ENCODE data around the gene PRKCZ.

PRKCZ gene

DNA sequence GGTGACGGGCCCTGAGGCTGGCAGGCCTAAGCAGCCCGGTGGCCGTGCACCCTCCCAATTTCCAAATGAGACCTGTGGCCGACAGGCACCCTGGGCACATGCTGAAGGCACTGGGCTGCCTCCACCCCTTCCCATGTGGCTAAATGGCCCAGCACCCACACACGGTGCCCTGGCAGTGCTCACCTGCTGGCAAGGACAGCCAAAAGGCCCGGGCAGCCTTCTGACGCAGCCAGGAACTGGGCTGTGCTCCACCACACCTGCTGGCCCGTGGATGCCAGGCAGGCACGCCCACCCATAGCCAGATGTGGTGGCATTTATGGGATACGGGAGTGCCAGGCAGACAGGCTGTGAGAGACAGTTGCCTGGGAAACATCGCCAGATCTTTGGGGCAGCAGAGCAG, 148.4 kb downstream of the PRKCZ start:
- Histone ChIP-seq H3K9me3 (ENCODE audit: control insufficient read depth, insufficient read depth, low read length) (no peaks in the 10 kb centered on the region), H3K4me3 (ENCODE audit: low read depth, low read length) (no peak overlapping the region), H3K4me1 (ENCODE audit: control insufficient read depth, insufficient read depth, low read length) (no peaks in the 10 kb centered on the region), H3K36me3 (ENCODE audit: control insufficient read depth, insufficient read depth, low read length) (peaks cover 2% of the 10 kb centered on the region), H3K27me3 (ENCODE audit: control insufficient read depth, insufficient read depth, low read length) (no peaks in the 10 kb centered on the region), H3K9ac (ENCODE audit: low read depth, low read length) (peak overlapping the region; percentile 8)

DNA sequence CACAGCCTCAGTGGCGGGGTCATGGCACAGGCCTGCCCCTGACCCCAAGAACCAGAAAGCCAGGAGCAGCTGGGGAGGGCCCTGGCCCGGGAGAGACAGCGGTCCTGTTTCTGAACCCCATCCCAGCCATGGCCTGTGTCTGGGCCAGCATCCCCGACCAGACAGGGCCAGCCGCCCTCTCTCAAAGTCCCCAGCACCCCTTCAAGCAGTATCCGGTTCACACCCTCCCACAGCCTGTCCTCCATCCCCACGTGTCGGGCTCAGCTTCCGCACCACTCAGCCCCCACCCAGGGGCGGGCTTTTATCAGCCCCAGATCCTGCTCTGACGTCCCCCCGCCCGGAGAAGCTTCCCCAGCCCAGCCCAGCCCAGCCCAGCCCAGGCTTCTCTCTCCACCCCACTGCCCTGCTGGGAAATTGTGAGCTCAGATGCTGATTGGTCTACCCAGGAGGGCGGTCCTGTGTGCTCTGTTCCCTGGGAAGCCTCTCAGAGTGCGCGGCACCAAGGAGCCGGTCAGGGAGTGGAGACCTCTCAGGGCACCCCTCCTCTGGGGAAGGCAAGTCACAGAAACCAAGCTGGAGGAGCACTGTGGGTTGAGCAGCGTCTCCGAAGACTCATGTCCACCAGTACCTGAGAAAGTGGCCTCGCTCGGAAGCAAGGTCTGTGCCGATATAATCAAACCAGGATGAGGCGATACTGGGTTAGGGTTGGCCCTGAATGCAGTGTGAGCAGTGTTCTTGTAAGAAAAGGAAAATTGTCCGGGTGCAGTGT, 149.0 kb downstream of the PRKCZ start:
- peaks cover 2% of the 10 kb centered on the region for H3K4me1 ChIP-seq (ENCODE audit: control insufficient read depth, insufficient read depth, low read length)

GRCh38 chr1:2200308-2200943, 150.2 kb downstream of the PRKCZ start:
- no peak overlapping the region for H3K4me3 ChIP-seq (ENCODE audit: low read depth, low read length)
- H3K9ac ChIP-seq (ENCODE audit: low read depth, low read length), result no peak overlapping the region
- H3K27me3 ChIP-seq (ENCODE audit: control insufficient read depth, insufficient read depth, low read length), result no peaks in the 10 kb centered on the region
- H3K4me1 ChIP-seq (ENCODE audit: control insufficient read depth, insufficient read depth, low read length), result peaks cover 2% of the 10 kb centered on the region
- H3K9me3 ChIP-seq (ENCODE audit: control insufficient read depth, insufficient read depth, low read length), result no peaks in the 10 kb centered on the region
- no peaks in the 10 kb centered on the region for H3K36me3 ChIP-seq (ENCODE audit: control insufficient read depth, insufficient read depth, low read length)

More for the DNA sequence above, 149.0 kb downstream of the PRKCZ start:
- H3K9ac ChIP-seq (ENCODE audit: low read depth, low read length), result no peak overlapping the region
- no peaks in the 10 kb centered on the region for H3K36me3 ChIP-seq (ENCODE audit: control insufficient read depth, insufficient read depth, low read length)
- H3K9me3 ChIP-seq (ENCODE audit: control insufficient read depth, insufficient read depth, low read length), result no peaks in the 10 kb centered on the region
- no peaks in the 10 kb centered on the region for H3K27me3 ChIP-seq (ENCODE audit: control insufficient read depth, insufficient read depth, low read length)
- peak overlapping the region; percentile 51 for H3K4me3 ChIP-seq (ENCODE audit: low read depth, low read length)

- H3K9me3 ChIP-seq (ENCODE audit: control insufficient read depth, insufficient read depth, low read length), result no peaks in the 10 kb centered on the region
- no peaks in the 10 kb centered on the region for H3K27me3 ChIP-seq (ENCODE audit: control insufficient read depth, insufficient read depth, low read length)
- no peaks in the 10 kb centered on the region for H3K36me3 ChIP-seq (ENCODE audit: control insufficient read depth, insufficient read depth, low read length)
- H3K9ac ChIP-seq (ENCODE audit: low read depth, low read length), result no peak overlapping the region
- peaks cover 2% of the 10 kb centered on the region for H3K4me1 ChIP-seq (ENCODE audit: control insufficient read depth, insufficient read depth, low read length)
- no peak overlapping the region for H3K4me3 ChIP-seq (ENCODE audit: low read depth, low read length)
Observed at GRCh38 chr1:2201062-2201461, 150.9 kb downstream of the PRKCZ start.

- Histone ChIP-seq H3K36me3 (ENCODE audit: control insufficient read depth, insufficient read depth, low read length) (no peaks in the 10 kb centered on the region), H3K4me3 (ENCODE audit: low read depth, low read length) (no peak overlapping the region), H3K4me1 (ENCODE audit: control insufficient read depth, insufficient read depth, low read length) (peaks cover 2% of the 10 kb centered on the region), H3K9ac (ENCODE audit: low read depth, low read length) (no peak overlapping the region), H3K27me3 (ENCODE audit: control insufficient read depth, insufficient read depth, low read length) (no peaks in the 10 kb centered on the region), H3K9me3 (ENCODE audit: control insufficient read depth, insufficient read depth, low read length) (no peaks in the 10 kb centered on the region)
Observed at GRCh38 chr1:2202008-2202575, 151.9 kb downstream of the PRKCZ start.

DNA sequence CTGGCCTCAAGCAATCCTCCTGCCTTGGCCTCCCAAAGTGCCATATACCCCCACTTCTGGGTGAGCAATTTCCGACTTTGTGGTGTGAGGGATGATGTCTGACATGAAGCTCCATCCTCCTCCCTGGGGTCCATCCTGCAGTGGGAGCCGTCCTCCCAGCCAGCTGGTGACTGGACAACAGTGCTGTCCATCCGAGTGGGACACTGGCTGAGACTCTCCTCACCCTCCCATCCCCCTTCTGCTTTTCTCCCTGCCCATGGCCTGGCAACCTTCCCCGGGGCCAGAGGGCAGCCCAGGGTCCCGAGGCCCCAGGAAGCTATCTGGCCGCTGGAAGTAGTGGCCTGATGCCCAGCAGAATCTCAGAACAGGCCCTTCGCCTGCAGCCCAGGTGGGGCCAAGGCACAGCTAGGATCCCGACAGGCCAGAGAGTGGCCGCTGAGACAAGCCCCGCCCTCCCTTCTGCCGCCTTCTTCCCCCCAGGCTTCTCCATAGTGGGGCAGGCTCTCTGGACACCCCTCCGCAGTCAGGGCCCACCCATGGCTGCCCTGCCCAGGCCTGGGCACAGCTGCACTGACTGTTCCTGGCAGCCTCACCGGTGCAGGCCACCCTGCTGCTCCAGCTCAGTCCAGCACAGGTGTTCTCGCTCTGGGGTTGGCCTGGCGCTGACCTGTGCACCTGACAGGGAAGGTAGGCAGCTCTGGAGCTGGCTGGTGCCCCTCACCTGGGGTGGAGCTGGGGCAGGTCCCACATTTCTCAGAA, 152.8 kb downstream of the PRKCZ start:
- H3K4me3 ChIP-seq (ENCODE audit: low read depth, low read length), result no peak overlapping the region
- no peaks in the 10 kb centered on the region for H3K27me3 ChIP-seq (ENCODE audit: control insufficient read depth, insufficient read depth, low read length)
- H3K9ac ChIP-seq (ENCODE audit: low read depth, low read length), result no peak overlapping the region
- H3K9me3 ChIP-seq (ENCODE audit: control insufficient read depth, insufficient read depth, low read length), result no peaks in the 10 kb centered on the region
- H3K4me1 ChIP-seq (ENCODE audit: control insufficient read depth, insufficient read depth, low read length), result peaks cover 2% of the 10 kb centered on the region
- no peaks in the 10 kb centered on the region for H3K36me3 ChIP-seq (ENCODE audit: control insufficient read depth, insufficient read depth, low read length)

DNA sequence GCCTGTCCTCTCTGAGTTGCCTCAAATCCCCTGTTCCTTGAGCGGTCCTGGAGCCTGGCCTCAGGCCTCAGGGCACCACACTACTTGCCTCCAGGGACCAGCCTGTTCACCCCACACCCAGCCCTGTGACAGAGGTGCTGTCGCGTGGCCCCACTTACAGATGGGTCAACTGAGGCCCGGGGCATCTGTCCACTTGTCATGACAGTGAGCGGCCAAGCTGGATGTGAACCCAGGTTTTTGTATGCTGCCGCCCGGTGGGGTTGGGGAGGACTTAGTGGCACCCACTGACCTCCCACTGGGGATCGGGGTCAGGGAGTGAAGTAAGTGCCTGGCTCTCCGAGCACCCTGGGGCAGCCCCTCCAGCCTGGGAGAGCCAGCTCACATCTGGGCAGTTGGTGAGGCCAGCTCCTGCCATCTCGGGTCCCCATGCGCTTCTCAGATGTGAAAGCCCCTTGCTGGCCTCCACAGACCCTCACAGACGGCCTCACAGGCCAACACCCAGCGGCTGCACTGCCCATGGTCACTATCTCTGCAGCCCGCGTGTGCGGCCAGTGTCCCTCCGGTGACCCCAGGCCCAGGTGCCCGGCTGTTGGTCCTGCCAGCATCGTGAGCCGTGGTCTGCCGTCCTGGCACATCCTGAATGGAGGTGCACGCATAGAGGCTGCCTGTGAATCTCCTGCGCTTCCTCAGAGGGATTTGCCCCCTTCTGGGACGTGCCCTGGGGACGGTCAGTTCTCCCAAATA, 153.6 kb downstream of the PRKCZ start:
- peaks cover 2% of the 10 kb centered on the region for H3K4me1 ChIP-seq (ENCODE audit: control insufficient read depth, insufficient read depth, low read length)
- peak overlapping the region; percentile 75 for H3K4me3 ChIP-seq (ENCODE audit: low read depth, low read length)
- H3K36me3 ChIP-seq (ENCODE audit: control insufficient read depth, insufficient read depth, low read length), result no peaks in the 10 kb centered on the region
- H3K27me3 ChIP-seq (ENCODE audit: control insufficient read depth, insufficient read depth, low read length), result no peaks in the 10 kb centered on the region
- peak overlapping the region; percentile 47 for H3K9ac ChIP-seq (ENCODE audit: low read depth, low read length)
- H3K9me3 ChIP-seq (ENCODE audit: control insufficient read depth, insufficient read depth, low read length), result no peaks in the 10 kb centered on the region

GRCh38 chr1:2204415-2205190, 154.4 kb downstream of the PRKCZ start:
- H3K4me1 ChIP-seq (ENCODE audit: control insufficient read depth, insufficient read depth, low read length), result peaks cover 2% of the 10 kb centered on the region
- H3K36me3 ChIP-seq (ENCODE audit: control insufficient read depth, insufficient read depth, low read length), result no peaks in the 10 kb centered on the region
- H3K9me3 ChIP-seq (ENCODE audit: control insufficient read depth, insufficient read depth, low read length), result no peaks in the 10 kb centered on the region
- H3K27me3 ChIP-seq (ENCODE audit: control insufficient read depth, insufficient read depth, low read length), result no peaks in the 10 kb centered on the region
- H3K9ac ChIP-seq (ENCODE audit: low read depth, low read length), result peak overlapping the region; percentile 47
- H3K4me3 ChIP-seq (ENCODE audit: low read depth, low read length), result peak overlapping the region; percentile 75

GRCh38 chr1:2205191-2205952, 155.2 kb downstream of the PRKCZ start:
- Histone ChIP-seq H3K4me1 (ENCODE audit: control insufficient read depth, insufficient read depth, low read length) (peaks cover 2% of the 10 kb centered on the region), H3K27me3 (ENCODE audit: control insufficient read depth, insufficient read depth, low read length) (no peaks in the 10 kb centered on the region), H3K36me3 (ENCODE audit: control insufficient read depth, insufficient read depth, low read length) (no peaks in the 10 kb centered on the region), H3K9ac (ENCODE audit: low read depth, low read length) (no peak overlapping the region), H3K4me3 (ENCODE audit: low read depth, low read length) (peak overlapping the region; percentile 42), H3K9me3 (ENCODE audit: control insufficient read depth, insufficient read depth, low read length) (no peaks in the 10 kb centered on the region)

DNA sequence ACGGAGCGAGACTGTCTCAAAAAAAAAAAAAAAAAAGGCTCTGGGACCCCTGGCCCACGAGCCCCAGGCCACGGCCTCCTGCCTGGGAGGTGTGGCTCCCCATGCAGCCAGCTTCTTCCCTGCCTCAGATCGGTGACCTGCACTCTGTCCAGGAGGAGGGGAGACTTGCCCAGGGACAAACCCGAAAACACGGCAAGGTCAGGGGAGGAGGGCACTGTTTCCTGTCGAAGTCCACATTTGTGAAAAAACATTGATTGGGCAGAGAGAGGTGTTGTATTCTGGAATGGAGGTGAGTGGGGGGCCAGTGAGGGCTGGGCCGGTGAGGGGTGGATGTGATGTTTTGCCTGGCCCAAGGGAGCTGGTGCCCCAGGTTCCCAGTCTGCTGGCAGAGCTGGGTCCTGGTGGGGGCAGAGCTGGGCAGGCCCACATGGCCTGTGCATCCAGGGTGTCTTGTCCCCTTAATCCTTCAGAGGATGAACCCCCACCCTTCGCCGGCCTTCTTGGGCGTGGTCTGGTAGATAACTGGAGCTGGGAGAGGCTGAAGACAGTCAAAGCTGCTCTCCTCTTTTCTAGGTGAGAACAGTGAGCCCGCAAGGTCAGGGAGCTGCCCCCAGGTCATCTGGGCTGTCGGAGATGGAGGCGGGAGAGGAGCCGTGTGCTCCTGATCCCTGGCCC, 156.7 kb downstream of the PRKCZ start:
- Histone ChIP-seq H3K9ac (ENCODE audit: low read depth, low read length) (no peak overlapping the region), H3K4me1 (ENCODE audit: control insufficient read depth, insufficient read depth, low read length) (peaks cover 2% of the 10 kb centered on the region), H3K4me3 (ENCODE audit: low read depth, low read length) (no peak overlapping the region)

More for the DNA sequence above, 156.7 kb downstream of the PRKCZ start:
- no peaks in the 10 kb centered on the region for H3K9me3 ChIP-seq (ENCODE audit: control insufficient read depth, insufficient read depth, low read length)
- no peaks in the 10 kb centered on the region for H3K27me3 ChIP-seq (ENCODE audit: control insufficient read depth, insufficient read depth, low read length)
- H3K36me3 ChIP-seq (ENCODE audit: control insufficient read depth, insufficient read depth, low read length), result no peaks in the 10 kb centered on the region
